H1 (cell line): ENCODE data around the gene CD163. TPM values are rescaled to one million over a fixed set of nuclear protein-coding genes. Genes with fewer than 3 reads are reported as not detected.

ENCODE experiments used
- CTCF ChIA-PET: fragments of 300-600 bp; sonication (Branson Sonifier 250); formaldehyde crosslinking; loops from one replicate; lab custom pipeline; 2021; ENCODE audit not compliant: partially characterized antibody; lab: Charles Lee
- POLR2A ChIA-PET: fragments of 300-600 bp; sonication (Branson Sonifier 250); formaldehyde crosslinking; loops from one replicate; lab custom pipeline; 2021; ENCODE audit warnings: inconsistent platforms; ENCODE audit not compliant: partially characterized antibody; lab: Charles Lee
- DNase-seq, 2 experiments: peaks; one replicate each; pipeline versions ENCODE4 v3.0.0 to v3.0.0-alpha.2; 2010 to 2022; ENCODE audit warnings: low spot score in 2 of 2, low read depth in 1 of 2, mixed read lengths in 1 of 2
- FAIRE-seq: peaks from 2 replicates; lab custom pipeline; 2011; peaks lifted over from hg19 to GRCh38; lab: Jason Lieb, UNC
- H2AFZ ChIP-seq: 2 replicates; pipeline ENCODE4 v1.8.1; 2012; ENCODE audit warnings: low read length, inconsistent platforms
- H2AK5ac ChIP-seq: 2 replicates; pipeline ENCODE4 v1.6.1; 2013; ENCODE audit warnings: low read depth, low read length
- H2BK120ac ChIP-seq: replicated peaks from 2 replicates; pipeline ENCODE3; 2013; ENCODE audit warnings: low read depth, low read length, inconsistent platforms
- H2BK12ac ChIP-seq: 2 replicates; pipeline ENCODE4 v1.6.1; 2013; ENCODE audit warnings: low read depth, low read length
- H2BK15ac ChIP-seq: 2 replicates; pipeline ENCODE4 v1.6.1; 2013; ENCODE audit warnings: low read length
- H2BK20ac ChIP-seq: 2 replicates; pipeline ENCODE4 v1.6.1; 2013; ENCODE audit warnings: low read length
- H2BK5ac ChIP-seq: 2 replicates; pipeline ENCODE4 v1.6.1; 2013; ENCODE audit warnings: low read depth, low read length
- H3K14ac ChIP-seq: 2 replicates; pipeline ENCODE4 v1.6.1; 2013; ENCODE audit warnings: inconsistent platforms; ENCODE audit not compliant: insufficient read length
- H3K18ac ChIP-seq: 2 replicates; pipeline ENCODE4 v1.6.1; 2013; ENCODE audit warnings: low read length; ENCODE audit errors: extremely low read depth
- H3K23ac ChIP-seq: 2 replicates; pipeline ENCODE4 v1.6.1; 2013; ENCODE audit warnings: inconsistent platforms; ENCODE audit not compliant: insufficient read length
- H3K23me2 ChIP-seq: 2 replicates; pipeline ENCODE4 v1.6.1; 2013; ENCODE audit warnings: low read depth, low read length
- H3K27ac ChIP-seq: 2 replicates; pipeline ENCODE4 v1.6.1; 2011; ENCODE audit warnings: low read depth, low read length, inconsistent platforms
- H3K27me3 ChIP-seq, 4 experiments: replicated peaks in 1 of 4; 1 replicate in 1 of 4; 2 replicates in 3 of 4; pipeline versions ENCODE4 v1.6.1 to v1.8.1; 2011 to 2013; ENCODE audit warnings: low read length in 3 of 4, mild to moderate bottlenecking in 3 of 4, inconsistent platforms in 2 of 4, mixed read lengths in 2 of 4, moderate library complexity in 1 of 4; ENCODE audit not compliant: control insufficient read depth in 3 of 4, insufficient read depth in 3 of 4; ENCODE audit errors: extremely low read depth in 1 of 4
- H3K36me3 ChIP-seq, 4 experiments: 2 replicates each; pipeline versions ENCODE4 v1.6.1 to v1.8.1; 2011 to 2013; ENCODE audit warnings: mild to moderate bottlenecking in 4 of 4, low read length in 3 of 4, moderate library complexity in 2 of 4, control low read depth in 1 of 4, inconsistent platforms in 1 of 4; ENCODE audit not compliant: insufficient read depth in 4 of 4, control insufficient read depth in 2 of 4
- H3K4ac ChIP-seq: replicated peaks from 2 replicates; pipeline ENCODE3; 2013; ENCODE audit warnings: low read length, low read depth, mixed read lengths, inconsistent platforms; ENCODE audit not compliant: insufficient read length
- H3K4me1 ChIP-seq, 4 experiments: replicated peaks in 1 of 4; 1 replicate in 1 of 4; 2 replicates in 3 of 4; pipeline versions ENCODE4 v1.6.1 to v1.8.1; 2011 to 2013; ENCODE audit warnings: low read length in 3 of 4, inconsistent platforms in 2 of 4, mixed read lengths in 1 of 4; ENCODE audit not compliant: insufficient read depth in 4 of 4, control insufficient read depth in 3 of 4
- H3K4me2 ChIP-seq, 2 experiments: 2 replicates each; pipeline versions ENCODE4 v1.6.1 to v1.8.1; 2011 to 2013; ENCODE audit warnings: low read depth in 2 of 2, low read length in 2 of 2, control low read depth in 1 of 2, inconsistent platforms in 1 of 2, mild to moderate bottlenecking in 1 of 2; ENCODE audit not compliant: insufficient read depth in 1 of 2
- H3K4me3 ChIP-seq, 4 experiments: fragments of 200-600, 300-600 bp in 1 of 4; sonication (generic), shearing (Covaris generic), sonication (Bioruptor Twin) in 1 of 4; 2 replicates each; pipeline versions ENCODE4 v1.5.1 to v1.8.1; 2011 to 2016; ENCODE audit warnings: low read length in 4 of 4, low read depth in 3 of 4, control low read depth in 2 of 4, inconsistent platforms in 2 of 4, mild to moderate bottlenecking in 2 of 4, mixed read lengths in 1 of 4, moderate library complexity in 1 of 4; ENCODE audit not compliant: insufficient read depth in 2 of 4; ENCODE audit errors: extremely low read depth in 1 of 4
- H3K56ac ChIP-seq: replicated peaks from 2 replicates; pipeline ENCODE3; 2013; ENCODE audit warnings: low read depth, mild to moderate bottlenecking, mixed read lengths, low read length, inconsistent platforms; ENCODE audit not compliant: insufficient read length
- H3K79me1 ChIP-seq: 2 replicates; pipeline ENCODE4 v1.6.1; 2013; ENCODE audit warnings: low read depth, low read length, control low read depth
- H3K79me2 ChIP-seq, 2 experiments: 2 replicates each; pipeline versions ENCODE4 v1.6.1 to v1.8.1; 2012 to 2013; ENCODE audit warnings: low read length in 2 of 2, mild to moderate bottlenecking in 2 of 2, inconsistent platforms in 1 of 2; ENCODE audit not compliant: insufficient read depth in 2 of 2, control insufficient read depth in 1 of 2
- H3K9ac ChIP-seq, 4 experiments: replicated peaks in 1 of 4; 1 replicate in 1 of 4; 2 replicates in 3 of 4; pipeline versions ENCODE4 v1.6.1 to v1.8.1; 2011 to 2013; ENCODE audit warnings: low read depth in 3 of 4, low read length in 3 of 4, control low read depth in 2 of 4, mild to moderate bottlenecking in 2 of 4, moderate library complexity in 2 of 4, inconsistent platforms in 1 of 4; ENCODE audit errors: extremely low read depth in 1 of 4
- H3K9me3 ChIP-seq, 2 experiments: 2 replicates each; pipeline versions ENCODE4 v1.6.1 to v1.8.1; 2012 to 2013; ENCODE audit warnings: mild to moderate bottlenecking in 2 of 2, moderate library complexity in 2 of 2, control low read depth in 1 of 2, inconsistent platforms in 1 of 2, low read depth in 1 of 2, low read length in 1 of 2, mixed read lengths in 1 of 2; ENCODE audit not compliant: insufficient read depth in 2 of 2
- H4K20me1 ChIP-seq, 2 experiments: replicated peaks in 1 of 2; 2 replicates each; pipeline versions ENCODE3 to v1.8.1; 2011 to 2013; ENCODE audit warnings: inconsistent platforms in 2 of 2, low read length in 2 of 2, mild to moderate bottlenecking in 1 of 2; ENCODE audit not compliant: insufficient read depth in 2 of 2, control insufficient read depth in 1 of 2
- H4K5ac ChIP-seq: 2 replicates; pipeline ENCODE4 v1.6.1; 2013; ENCODE audit warnings: low read length, low read depth, mixed read lengths, inconsistent platforms; ENCODE audit not compliant: insufficient read length
- H4K8ac ChIP-seq: 2 replicates; pipeline ENCODE4 v1.8.0; 2013; ENCODE audit warnings: mild to moderate bottlenecking, moderate library complexity, low read length, inconsistent platforms; ENCODE audit not compliant: insufficient read depth; ENCODE audit errors: extremely low read depth
- H4K91ac ChIP-seq: replicated peaks from 2 replicates; pipeline ENCODE3; 2013; ENCODE audit warnings: low read length, mixed read lengths, inconsistent platforms; ENCODE audit not compliant: insufficient read length
- ASH2L ChIP-seq: fragments of 200-600, 300-600 bp; sonication (generic); IDR thresholded peaks from one replicate; pipeline ENCODE4 v1.7.1; 2017; ENCODE audit warnings: low read length
- BACH1 ChIP-seq: IDR thresholded peaks from 2 replicates; pipeline ENCODE4 v1.6.1; 2012; ENCODE audit warnings: low read length, improper control_type of control experiment
- CHD1 ChIP-seq: IDR thresholded peaks from 2 replicates; pipeline ENCODE4 v1.6.1; 2012; ENCODE audit warnings: low read depth, low read length, improper control_type of control experiment
- CHD2 ChIP-seq: IDR thresholded peaks from 2 replicates; pipeline ENCODE4 v1.6.1; 2012; ENCODE audit warnings: low read length, improper control_type of control experiment
- HDAC2 ChIP-seq, 2 experiments: fragments of 300-600 bp in 1 of 2; sonication (generic) in 1 of 2; IDR thresholded peaks; 2 replicates each; pipeline ENCODE4 v1.6.1; 2011 to 2012; ENCODE audit warnings: low read depth in 2 of 2, low read length in 2 of 2, mild to moderate bottlenecking in 2 of 2, moderate library complexity in 2 of 2, borderline replicate concordance in 1 of 2, inconsistent platforms in 1 of 2
- JUND ChIP-seq: IDR thresholded peaks from 2 replicates; pipeline ENCODE4 v1.6.1; 2011; ENCODE audit warnings: mild to moderate bottlenecking, improper control_type of control experiment, low read length
- SAP30 ChIP-seq: fragments of 300-600 bp; sonication (generic); IDR thresholded peaks from 2 replicates; pipeline ENCODE4 v1.7.1; 2012; ENCODE audit warnings: low read length, moderate library complexity, mild to moderate bottlenecking, inconsistent platforms; ENCODE audit not compliant: insufficient read depth, insufficient replicate concordance
- SIN3A ChIP-seq, 2 experiments: IDR thresholded peaks in 1 of 2; conservative IDR thresholded peaks in 1 of 2; 2 replicates each; pipeline ENCODE4 v1.6.1; 2011 to 2012; ENCODE audit warnings: low read length in 2 of 2, improper control_type of control experiment in 1 of 2, low read depth in 1 of 2, mild to moderate bottlenecking in 1 of 2
- SIX5 ChIP-seq: IDR thresholded peaks from 2 replicates; pipeline ENCODE4 v1.6.1; 2011; ENCODE audit warnings: mild to moderate bottlenecking, low read depth, low read length
- SP2 ChIP-seq: IDR thresholded peaks from 2 replicates; pipeline ENCODE4 v1.6.1; 2012; ENCODE audit warnings: mild to moderate bottlenecking, low read length, inconsistent platforms
- SP4 ChIP-seq: IDR thresholded peaks from 2 replicates; pipeline ENCODE4 v1.6.1; 2012; ENCODE audit warnings: low read length, inconsistent platforms
- TAF1 ChIP-seq: IDR thresholded peaks from 2 replicates; pipeline ENCODE4 v1.6.1; 2011; ENCODE audit warnings: mild to moderate bottlenecking, low read depth, low read length
- TBP ChIP-seq: IDR thresholded peaks from 2 replicates; pipeline ENCODE4 v1.6.1; 2011; ENCODE audit warnings: low read depth, low read length, improper control_type of control experiment
- WGBS, 2 experiments: shearing (Covaris generic) in 1 of 2; methylation state at CpG; one replicate each; pipeline versions ENCODE4 v1.1.6 to v1.1.7; 2013 to 2015; ENCODE audit warnings: low lambda C conversion rate in 2 of 2, mixed read lengths in 2 of 2, inconsistent platforms in 1 of 2, low coverage in 1 of 2, missing lambda C conversion rate in 1 of 2; ENCODE audit not compliant: insufficient replicate concordance in 2 of 2, insufficient coverage in 1 of 2, insufficient read length in 1 of 2; ENCODE audit errors: extremely low coverage in 1 of 2, missing lambda C conversion rate in 1 of 2; 5-methylcytosine and 5-hydroxymethylcytosine counted together
- polyA plus RNA-seq, 7 experiments: library from polyadenylated mRNA; depleted of rRNA in 3 of 7; stranded (reverse) in 5 of 7; unstranded in 2 of 7; fragments of >200 nt in 5 of 7; fragments of 200-250 nt in 2 of 7; gene quantifications; 1 replicate in 5 of 7; 2 replicates in 1 of 7; 4 replicates in 1 of 7; pipeline versions ENCODE4 v1.2.1 to v1.2.3, GENCODE V29; 2011 to 2013; ENCODE audit warnings: missing spikeins in 2 of 7, mixed read lengths in 2 of 7
- total RNA-seq: library from RNA; stranded (reverse); fragmentation: NEBNext Ultra II Directional; extraction: Animal tissue kit (Norgen Biotek cat#: 25700); gene quantifications from 2 replicates; pipeline ENCODE4 v1.2.1, GENCODE V29; 2021

Gene CD163
- total and polyA plus RNA-seq, 2 of the 8 experiments (the other 6 are each of a cell fraction or from before 2014, with no cell fraction given) = 0.02 TPM; not detected in 1

DNA sequence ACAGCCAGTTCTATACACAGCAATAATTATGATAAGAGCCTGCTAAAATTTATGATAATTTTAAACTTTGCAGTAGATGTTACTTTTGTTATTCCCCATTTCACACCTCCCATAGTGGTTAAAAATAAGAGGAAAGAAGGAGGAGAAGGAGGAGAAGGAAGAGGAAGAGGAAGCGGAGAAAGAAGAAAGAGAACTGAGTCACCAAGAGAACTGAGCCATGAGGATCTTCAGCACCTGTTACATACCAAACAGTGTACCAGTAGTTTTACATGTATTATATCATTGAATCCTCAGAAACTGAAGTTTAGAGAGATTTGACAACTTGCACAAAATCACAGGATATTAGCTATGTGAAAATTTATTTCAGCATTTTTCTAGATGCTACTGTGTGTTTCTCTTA lies 3.9 kb downstream of the CD163 start:
- Histone ChIP-seq H3K14ac (no peak overlapping the region), H4K5ac (no peak overlapping the region), H3K36me3 (no peaks in the 10 kb centered on the region), H3K4me2 (no peak overlapping the region), H4K20me1 (no peaks in the 10 kb centered on the region), H2BK15ac (no peak overlapping the region), H3K4ac (no peak overlapping the region), H2AFZ (no peak overlapping the region), H3K23ac (no peak overlapping the region), H4K8ac (no peak overlapping the region), H2BK5ac (no peak overlapping the region), H4K91ac (no peak overlapping the region), H3K4me1 (peaks cover 0 to 5% (median 0%) of the 10 kb centered on the region in 4 experiments; a peak in 1 of 7 replicates), H3K27me3 (no peaks in the 10 kb centered on the region), H3K23me2 (no peaks in the 10 kb centered on the region), H3K18ac (no peak overlapping the region), H2BK20ac (no peak overlapping the region), H2AK5ac (no peak overlapping the region), H2BK120ac (no peak overlapping the region), H3K56ac (no peak overlapping the region), H3K27ac (no peak overlapping the region), H3K9ac (no peak overlapping the region), H3K4me3 (no peak overlapping the region), H2BK12ac (no peak overlapping the region), H3K9me3 (no peaks in the 10 kb centered on the region), H3K79me2 (no peaks in the 10 kb centered on the region), H3K79me1 (no peaks in the 10 kb centered on the region)
- no peak for DNase-seq
- no peak for FAIRE-seq
- ChIA-PET CTCF (no interaction called here), POLR2A (interaction anchor here (0.5 kb wide), 1 partner anchor 263 kb away, joined by 3 read pairs; no protein-coding TSS in a partner anchor)
- no peak for TF ChIP-seq CHD1
- no peak for TF ChIP-seq TBP
- no peak for TF ChIP-seq SIN3A (conservative IDR thresholded peaks at IDR 0.05 in 1 of 2, IDR thresholded peaks at IDR 0.05 in 1 of 2; ENCODE audit: low read depth in 1 of 2, low read length in 2 of 2)
- TF ChIP-seq BACH1 = no peak
- TF ChIP-seq SP2 = no peak
- TF ChIP-seq HDAC2 (IDR thresholded peaks at IDR 0.05; ENCODE audit: borderline replicate concordance in 1 of 2, low read depth in 2 of 2, low read length in 2 of 2) = no peak
- no peak for TF ChIP-seq SAP30
- no peak for TF ChIP-seq SIX5
- TF ChIP-seq JUND = no peak
- no peak for TF ChIP-seq ASH2L
- TF ChIP-seq CHD2 = no peak
- no peak for TF ChIP-seq TAF1
- TF ChIP-seq SP4 = no peak
- WGBS, 2 experiments = 100% methylated on average over 1 of the region's 1 CpG; no CpG with 5 or more reads in 1 of the 2 experiments
